Measurements from ENCODE around the gene SUCNR1. TPM values are rescaled to one million over a fixed set of nuclear protein-coding genes. Genes with fewer than 3 reads are reported as not detected.

SUCNR1 gene
- total and polyA plus RNA-seq, 2 of the 13 experiments (the other 11 are each of a cell fraction or from before 2014, with no cell fraction given), result 0.03 TPM; not detected in 1

DNA sequence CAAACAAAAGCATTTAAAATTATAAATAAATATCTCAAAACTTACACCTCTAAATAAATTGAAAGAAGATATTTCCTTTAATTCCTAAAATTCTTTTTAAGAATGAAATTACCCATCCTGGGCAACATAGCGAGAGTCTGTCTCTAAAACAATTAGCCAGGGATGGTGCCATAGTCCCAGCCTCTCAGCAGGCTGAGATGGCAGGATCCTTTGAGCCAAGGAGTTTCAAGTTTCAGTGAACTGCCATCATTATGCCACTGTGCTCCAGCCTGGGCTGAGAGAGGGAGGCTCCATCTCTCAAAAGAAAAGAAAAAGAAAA lies 34.2 kb upstream of the SUCNR1 start:
- no peak for DNase-seq (ENCODE audit: low spot score)
- H3K27ac ChIP-seq (ENCODE audit: extremely low read length, insufficient read depth, low read length), result no peak overlapping the region
- no peak for TF ChIP-seq TARDBP (CRISPR knock-in tag; IDR thresholded peaks at IDR 0.05)
- TF ChIP-seq GATAD1 (CRISPR knock-in tag; IDR thresholded peaks at IDR 0.05), result no peak
- TF ChIP-seq, protein P1, sequence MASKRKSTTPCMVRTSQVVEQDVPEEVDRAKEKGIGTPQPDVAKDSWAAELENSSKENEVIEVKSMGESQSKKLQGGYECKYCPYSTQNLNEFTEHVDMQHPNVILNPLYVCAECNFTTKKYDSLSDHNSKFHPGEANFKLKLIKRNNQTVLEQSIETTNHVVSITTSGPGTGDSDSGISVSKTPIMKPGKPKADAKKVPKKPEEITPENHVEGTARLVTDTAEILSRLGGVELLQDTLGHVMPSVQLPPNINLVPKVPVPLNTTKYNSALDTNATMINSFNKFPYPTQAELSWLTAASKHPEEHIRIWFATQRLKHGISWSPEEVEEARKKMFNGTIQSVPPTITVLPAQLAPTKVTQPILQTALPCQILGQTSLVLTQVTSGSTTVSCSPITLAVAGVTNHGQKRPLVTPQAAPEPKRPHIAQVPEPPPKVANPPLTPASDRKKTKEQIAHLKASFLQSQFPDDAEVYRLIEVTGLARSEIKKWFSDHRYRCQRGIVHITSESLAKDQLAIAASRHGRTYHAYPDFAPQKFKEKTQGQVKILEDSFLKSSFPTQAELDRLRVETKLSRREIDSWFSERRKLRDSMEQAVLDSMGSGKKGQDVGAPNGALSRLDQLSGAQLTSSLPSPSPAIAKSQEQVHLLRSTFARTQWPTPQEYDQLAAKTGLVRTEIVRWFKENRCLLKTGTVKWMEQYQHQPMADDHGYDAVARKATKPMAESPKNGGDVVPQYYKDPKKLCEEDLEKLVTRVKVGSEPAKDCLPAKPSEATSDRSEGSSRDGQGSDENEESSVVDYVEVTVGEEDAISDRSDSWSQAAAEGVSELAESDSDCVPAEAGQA (IDR thresholded peaks at IDR 0.05; ENCODE audit: low read depth), result no peak
- TF ChIP-seq, protein P1 (CRISPR knock-in tag; IDR thresholded peaks at IDR 0.05; ENCODE audit: borderline replicate concordance), result no peak
- no peak for TF ChIP-seq HDAC1 (CRISPR knock-in tag; IDR thresholded peaks at IDR 0.05)
- TF ChIP-seq NFRKB (IDR thresholded peaks at IDR 0.05), result no peak
- no peak for TF ChIP-seq CC2D1A (CRISPR knock-in tag; IDR thresholded peaks at IDR 0.05)
- TF ChIP-seq ZNF556 (CRISPR knock-in tag; IDR thresholded peaks at IDR 0.05; ENCODE audit: borderline replicate concordance), result no peak
- TF ChIP-seq ZNF530 (CRISPR knock-in tag; IDR thresholded peaks at IDR 0.05; ENCODE audit: low read depth), result no peak
- intact Hi-C loops (cut with micrococcal nuclease; ENCODE audit: unreplicated experiment) (loop anchor here (1.0 to 5.0 kb wide), 5 partner anchors 68 to 612 kb away; no protein-coding TSS in a partner anchor), in situ Hi-C loops (cut with HindIII; ENCODE audit: extremely low pct_ligation_motif_present, low pct_unique_long_range_greater_than_20kb) (loop anchor here (10.0 kb wide), 1 partner anchor 374 kb away; the partner anchor contains the start of gene IGSF10)
- no peaks in the 10 kb centered on the region for H3K36me3 ChIP-seq (replicated peaks in 1 of 2; ENCODE audit: control insufficient read depth in 1 of 2, insufficient read depth in 2 of 2, low read length in 2 of 2)
- ChIA-PET CTCF (ENCODE audit: low intra/inter-chr PET ratio, low total read pairs) (interaction anchor here (1.1 to 3.6 kb wide), 5 partner anchors 178 to 671 kb away, joined by 3 to 34 read pairs (median 4); no protein-coding TSS in a partner anchor), POLR2A (no interaction called here)
- no peak overlapping the region for H2AFZ ChIP-seq (ENCODE audit: low read length)
- no peak for ATAC-seq
- no TSS peak for BruUV-seq (replicated peaks)
- no peaks in the 10 kb centered on the region for H4K20me1 ChIP-seq (ENCODE audit: insufficient read depth, low read length)
- no peaks in the 10 kb centered on the region for H3K27me3 ChIP-seq (ENCODE audit: control insufficient read depth in 1 of 2, insufficient read depth in 2 of 2, low read length in 2 of 2)
- H3K4me1 ChIP-seq (ENCODE audit: insufficient read depth, low read length), result peaks cover 8% of the 10 kb centered on the region; the same call in 1 of the 2 replicates
- no peak overlapping the region for H3K4me3 ChIP-seq (replicated peaks in 1 of 3; ENCODE audit: insufficient read depth in 1 of 3, low read depth in 2 of 3, low read length in 3 of 3)
- WGBS (ENCODE audit: low lambda C conversion rate), result 12% methylated on average over 1 of the region's 1 CpG
- H3K4me2 ChIP-seq (ENCODE audit: low read depth, low read length), result no peak overlapping the region
- H3K9ac ChIP-seq (ENCODE audit: insufficient read depth, low read depth, low read length), result no peak overlapping the region
- no peak for FAIRE-seq
- no peaks in the 10 kb centered on the region for H3K79me2 ChIP-seq (ENCODE audit: insufficient read depth, low read length)
- no peaks in the 10 kb centered on the region for H3K9me3 ChIP-seq (ENCODE audit: low read length)
